Astrocyte (in vitro differentiated cells and primary cell): Measurements from ENCODE around the gene PNKP. TPM values are rescaled to one million over a fixed set of nuclear protein-coding genes. Genes with fewer than 3 reads are reported as not detected.

Source experiments
- DNase-seq: peaks from one replicate; pipeline ENCODE4 v3.0.0-alpha.2; 2010; ENCODE audit warnings: low read depth
- FAIRE-seq: peaks from 2 replicates; lab custom pipeline; 2011; peaks lifted over from hg19 to GRCh38; lab: Jason Lieb, UNC
- H2AFZ ChIP-seq: 2 replicates; pipeline ENCODE4 v1.6.0; 2012; ENCODE audit warnings: low read depth, low read length, inconsistent platforms
- H3K27ac ChIP-seq: 2 replicates; pipeline ENCODE4 v1.5.1; 2011; ENCODE audit warnings: low read depth, low read length, inconsistent platforms
- H3K27me3 ChIP-seq: 2 replicates; pipeline ENCODE4 v1.6.0; 2011; ENCODE audit warnings: low read length, inconsistent platforms; ENCODE audit not compliant: insufficient read depth
- H3K36me3 ChIP-seq: 2 replicates; pipeline ENCODE4 v1.5.1; 2011; ENCODE audit warnings: low read length, inconsistent platforms; ENCODE audit not compliant: insufficient read depth
- H3K4me1 ChIP-seq: 2 replicates; pipeline ENCODE4 v1.5.1; 2011; ENCODE audit warnings: low read length, inconsistent platforms; ENCODE audit not compliant: insufficient read depth
- H3K4me2 ChIP-seq: 2 replicates; pipeline ENCODE4 v1.6.0; 2012; ENCODE audit warnings: low read length, inconsistent platforms
- H3K4me3 ChIP-seq: 2 replicates; pipeline ENCODE4 v1.5.1; 2011; ENCODE audit warnings: low read depth, mild to moderate bottlenecking, low read length, inconsistent platforms; ENCODE audit not compliant: insufficient read depth
- H3K79me2 ChIP-seq: 2 replicates; pipeline ENCODE4 v1.6.0; 2012; ENCODE audit warnings: mild to moderate bottlenecking, low read length, inconsistent platforms; ENCODE audit not compliant: insufficient read depth
- H3K9ac ChIP-seq: 2 replicates; pipeline ENCODE4 v1.6.0; 2012; ENCODE audit warnings: mild to moderate bottlenecking, low read length, inconsistent platforms
- H3K9me3 ChIP-seq: 2 replicates; pipeline ENCODE4 v1.5.1; 2012; ENCODE audit warnings: low read depth, mild to moderate bottlenecking, low read length, inconsistent platforms; ENCODE audit not compliant: insufficient read depth
- H4K20me1 ChIP-seq: 2 replicates; pipeline ENCODE4 v1.6.0; 2012; ENCODE audit warnings: low read length, inconsistent platforms; ENCODE audit not compliant: insufficient read depth
- H3K27ac Mint-ChIP-seq: one replicate; pipeline ENCODE4 v1.8.0; 2021; ENCODE audit warnings: mild to moderate bottlenecking, mixed read lengths; ENCODE audit not compliant: unreplicated experiment
- H3K27me3 Mint-ChIP-seq: one replicate; pipeline ENCODE4 v1.8.0; 2021; ENCODE audit warnings: low read depth, mixed read lengths; ENCODE audit not compliant: unreplicated experiment
- H3K36me3 Mint-ChIP-seq: one replicate; pipeline ENCODE4 v1.8.0; 2021; ENCODE audit warnings: low read depth, mixed read lengths; ENCODE audit not compliant: unreplicated experiment
- H3K4me1 Mint-ChIP-seq: one replicate; pipeline ENCODE4 v1.8.0; 2021; ENCODE audit warnings: low read depth, mixed read lengths; ENCODE audit not compliant: unreplicated experiment
- H3K4me3 Mint-ChIP-seq: one replicate; pipeline ENCODE4 v1.8.0; 2021; ENCODE audit warnings: mild to moderate bottlenecking, moderate library complexity, mixed read lengths; ENCODE audit not compliant: unreplicated experiment
- H3K9me3 Mint-ChIP-seq: one replicate; pipeline ENCODE4 v1.8.0; 2021; ENCODE audit warnings: mild to moderate bottlenecking, mixed read lengths; ENCODE audit not compliant: unreplicated experiment
- CTCF ChIP-seq: IDR thresholded peaks from 2 replicates; pipeline ENCODE4 v1.5.1; 2011; ENCODE audit warnings: low read depth, mild to moderate bottlenecking, inconsistent platforms, low read length, moderate library complexity; ENCODE audit not compliant: insufficient read depth
- EZH2 ChIP-seq: IDR thresholded peaks from 2 replicates; pipeline ENCODE4 v1.6.1; 2012; ENCODE audit warnings: mild to moderate bottlenecking, low read length, inconsistent platforms; ENCODE audit not compliant: insufficient read depth
- total RNA-seq: library from RNA; stranded (reverse); gene quantifications from 2 replicates; pipeline ENCODE4 v1.2.1, GENCODE V29; 2021

Gene PNKP
- total RNA-seq, 1 donor from 2014 or later = 54.8 TPM

GRCh38 chr19:49849433-49850220 is 17.7 kb downstream of the PNKP start:
- H3K27ac Mint-ChIP-seq = peak overlapping the region; percentile 29
- no peak overlapping the region for H2AFZ ChIP-seq
- H3K9me3 ChIP-seq = no peaks in the 10 kb centered on the region
- H3K4me3 ChIP-seq = peak overlapping the region; percentile 75
- peaks cover 17% of the 10 kb centered on the region for H3K36me3 Mint-ChIP-seq
- peak overlapping the region; percentile 99 for H3K9ac ChIP-seq
- peaks cover 24% of the 10 kb centered on the region for H3K4me1 Mint-ChIP-seq
- H3K4me1 ChIP-seq = peaks cover 28% of the 10 kb centered on the region
- no peaks in the 10 kb centered on the region for H3K27me3 ChIP-seq
- H3K4me2 ChIP-seq = peak overlapping the region; percentile 93
- FAIRE-seq (no peak), DNase-seq (no peak)
- H3K36me3 ChIP-seq = no peaks in the 10 kb centered on the region
- no peak overlapping the region for H3K27ac ChIP-seq
- H3K27me3 Mint-ChIP-seq = no peaks in the 10 kb centered on the region
- peaks cover 45% of the 10 kb centered on the region for H4K20me1 ChIP-seq
- TF ChIP-seq CTCF (no peak), EZH2 (no peak)
- H3K79me2 ChIP-seq = peaks cover 39% of the 10 kb centered on the region
- peaks cover 13% of the 10 kb centered on the region for H3K9me3 Mint-ChIP-seq
- H3K4me3 Mint-ChIP-seq = peak overlapping the region; percentile 83

- Mint-ChIP-seq H3K27me3 (no peaks in the 10 kb centered on the region), H3K27ac (peak overlapping the region; percentile 1), H3K9me3 (peaks cover 13% of the 10 kb centered on the region), H3K4me1 (peaks cover 24% of the 10 kb centered on the region), H3K36me3 (peaks cover 17% of the 10 kb centered on the region), H3K4me3 (peak overlapping the region; percentile 67)
- Histone ChIP-seq H3K9me3 (no peaks in the 10 kb centered on the region), H3K9ac (no peak overlapping the region), H2AFZ (no peak overlapping the region), H3K4me2 (no peak overlapping the region), H3K27me3 (no peaks in the 10 kb centered on the region), H3K27ac (no peak overlapping the region), H3K36me3 (no peaks in the 10 kb centered on the region), H3K79me2 (peaks cover 32% of the 10 kb centered on the region), H4K20me1 (peaks cover 39% of the 10 kb centered on the region), H3K4me3 (no peak overlapping the region), H3K4me1 (peaks cover 27% of the 10 kb centered on the region)
- TF ChIP-seq CTCF = no peak
- FAIRE-seq = no peak
- DNase-seq = no peak
These were observed 18.4 kb downstream of the PNKP start for GRCh38 chr19:49848938-49849337.
